Measurements from ENCODE around the gene CHD6. TPM values are rescaled to one million over a fixed set of nuclear protein-coding genes. Genes with fewer than 3 reads are reported as not detected.

Gene CHD6
- total and polyA plus RNA-seq, 4 donors = 3.3 to 23.4 (median 18.2) TPM

GRCh38 chr20:41621971-41622370 is 3.8 kb upstream of the CHD6 start:
- 74% methylated on average over 2 of the region's 2 CpGs for WGBS
- no peak for TF ChIP-seq REST (IDR thresholded peaks at IDR 0.05)
- no peak for TF ChIP-seq GABPA (IDR thresholded peaks at IDR 0.05 in 1 of 2, conservative IDR thresholded peaks at IDR 0.05 in 1 of 2)
- TF ChIP-seq EGR1 (IDR thresholded peaks at IDR 0.05; ENCODE audit: low read depth in 2 of 2) = no peak
- TF ChIP-seq NR2F2 (IDR thresholded peaks at IDR 0.05) = no peak
- no peak for TF ChIP-seq FOXA1 (IDR thresholded peaks at IDR 0.05)
- TF ChIP-seq RAD21 (IDR thresholded peaks at IDR 0.05) = no peak

GRCh38 chr20:41621421-41621820 is 3.2 kb upstream of the CHD6 start:
- H3K4me3 ChIP-seq (ENCODE audit: low read depth in 1 of 3, low read length in 3 of 3) = no peak overlapping the region
- H3K27ac ChIP-seq (ENCODE audit: low read depth in 1 of 2, low read length in 2 of 2) = no peak overlapping the region
- no peaks in the 10 kb centered on the region for H3K9me3 ChIP-seq (ENCODE audit: control insufficient read depth in 4 of 4, low read length in 3 of 4)
- H3K9ac ChIP-seq (ENCODE audit: low read depth in 1 of 2, low read length in 2 of 2) = no peak overlapping the region
- H3K4me1 ChIP-seq (ENCODE audit: control insufficient read depth in 4 of 4, insufficient read depth in 4 of 4, low read length in 3 of 4) = peaks cover 2 to 16% (median 13%) of the 10 kb centered on the region in 4 donors
- 97% methylated on average over 1 of the region's 1 CpG for WGBS
- no peaks in the 10 kb centered on the region for H3K27me3 ChIP-seq (ENCODE audit: control insufficient read depth in 4 of 4, insufficient read depth in 4 of 4, low read length in 3 of 4)
- DNase-seq (ENCODE audit: low spot score) = no peak
- H3K36me3 ChIP-seq (ENCODE audit: control insufficient read depth in 4 of 4, insufficient read depth in 3 of 4, low read depth in 1 of 4, low read length in 3 of 4) = no peaks in the 10 kb centered on the region
- TF ChIP-seq HNF4A (conservative IDR thresholded peaks at IDR 0.05) (no peak), REST (IDR thresholded peaks at IDR 0.05) (no peak), MAX (IDR thresholded peaks at IDR 0.05) (no peak), NR2F2 (IDR thresholded peaks at IDR 0.05) (no peak), ATF3 (IDR thresholded peaks at IDR 0.05) (no peak), EGR1 (IDR thresholded peaks at IDR 0.05; ENCODE audit: low read depth in 2 of 2) (no peak), FOXA2 (IDR thresholded peaks at IDR 0.05) (no peak), HNF4G (IDR thresholded peaks at IDR 0.05) (no peak)
- TF ChIP-seq, protein P1, sequence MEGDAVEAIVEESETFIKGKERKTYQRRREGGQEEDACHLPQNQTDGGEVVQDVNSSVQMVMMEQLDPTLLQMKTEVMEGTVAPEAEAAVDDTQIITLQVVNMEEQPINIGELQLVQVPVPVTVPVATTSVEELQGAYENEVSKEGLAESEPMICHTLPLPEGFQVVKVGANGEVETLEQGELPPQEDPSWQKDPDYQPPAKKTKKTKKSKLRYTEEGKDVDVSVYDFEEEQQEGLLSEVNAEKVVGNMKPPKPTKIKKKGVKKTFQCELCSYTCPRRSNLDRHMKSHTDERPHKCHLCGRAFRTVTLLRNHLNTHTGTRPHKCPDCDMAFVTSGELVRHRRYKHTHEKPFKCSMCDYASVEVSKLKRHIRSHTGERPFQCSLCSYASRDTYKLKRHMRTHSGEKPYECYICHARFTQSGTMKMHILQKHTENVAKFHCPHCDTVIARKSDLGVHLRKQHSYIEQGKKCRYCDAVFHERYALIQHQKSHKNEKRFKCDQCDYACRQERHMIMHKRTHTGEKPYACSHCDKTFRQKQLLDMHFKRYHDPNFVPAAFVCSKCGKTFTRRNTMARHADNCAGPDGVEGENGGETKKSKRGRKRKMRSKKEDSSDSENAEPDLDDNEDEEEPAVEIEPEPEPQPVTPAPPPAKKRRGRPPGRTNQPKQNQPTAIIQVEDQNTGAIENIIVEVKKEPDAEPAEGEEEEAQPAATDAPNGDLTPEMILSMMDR (IDR thresholded peaks at IDR 0.05; ENCODE audit: low read depth, low read length, missing input control) = no peak

More at GRCh38 chr20:41621971-41622370, 3.8 kb upstream of the CHD6 start:
- peaks cover 1 to 11% (median 7%) of the 10 kb centered on the region in 4 donors for H3K4me1 ChIP-seq (ENCODE audit: control insufficient read depth in 4 of 4, insufficient read depth in 4 of 4, low read length in 3 of 4)
- no peak overlapping the region for H3K9ac ChIP-seq (ENCODE audit: low read depth in 1 of 2, low read length in 2 of 2)
- H3K27me3 ChIP-seq (ENCODE audit: control insufficient read depth in 4 of 4, insufficient read depth in 4 of 4, low read length in 3 of 4) = no peaks in the 10 kb centered on the region
- H3K4me3 ChIP-seq (ENCODE audit: low read depth in 1 of 3, low read length in 3 of 3) = no peak overlapping the region
- no peaks in the 10 kb centered on the region for H3K36me3 ChIP-seq (ENCODE audit: control insufficient read depth in 4 of 4, insufficient read depth in 3 of 4, low read depth in 1 of 4, low read length in 3 of 4)
- no peaks in the 10 kb centered on the region for H3K9me3 ChIP-seq (ENCODE audit: control insufficient read depth in 4 of 4, low read length in 3 of 4)
- DNase-seq (ENCODE audit: low spot score) = no peak
- H3K27ac ChIP-seq (ENCODE audit: low read depth in 1 of 2, low read length in 2 of 2) = no peak overlapping the region

Data from liver (tissue), 9 donors.